Measurements from ENCODE around the gene UBXN10.

GRCh38 chr1:20136249-20136648, 49.6 kb upstream of the UBXN10 start:
- no peak for TF ChIP-seq CTCF (IDR thresholded peaks at IDR 0.05; ENCODE audit: control extremely low read depth in 1 of 3, insufficient read depth in 1 of 3, low read depth in 1 of 3, low read length in 3 of 3)
- TF ChIP-seq EP300 (IDR thresholded peaks at IDR 0.05; ENCODE audit: borderline replicate concordance in 1 of 2, low read depth in 2 of 2, low read length in 2 of 2) = no peak
